Parathyroid adenoma (tissue), 2 donors: Measurements from ENCODE around the gene FREM2.

Experiments
- H2AFZ ChIP-seq: fragments of 300-600 bp; sonication (generic); one replicate; pipeline ENCODE4 v1.7.0; 2017; ENCODE audit warnings: antibody characterized with exemption, mild to moderate bottlenecking
- H3K27ac ChIP-seq: fragments of 300-600 bp; sonication (generic); one replicate; pipeline ENCODE4 v1.7.0; 2017
- H3K27me3 ChIP-seq: fragments of 300-600 bp; sonication (generic); one replicate; pipeline ENCODE4 v1.7.0; 2017; ENCODE audit warnings: low read length; ENCODE audit not compliant: control insufficient read depth, insufficient read depth
- H3K36me3 ChIP-seq: fragments of 300-600 bp; sonication (generic); one replicate; pipeline ENCODE4 v1.7.0; 2017; ENCODE audit warnings: low read length; ENCODE audit not compliant: control insufficient read depth, insufficient read depth
- H3K4me1 ChIP-seq: fragments of 300-600 bp; sonication (generic); one replicate; pipeline ENCODE4 v1.7.0; 2017; ENCODE audit warnings: control low read depth
- H3K4me2 ChIP-seq: fragments of 300-600 bp; sonication (generic); one replicate; pipeline ENCODE4 v1.7.0; 2017; ENCODE audit warnings: low read length
- H3K4me3 ChIP-seq: fragments of 300-600 bp; sonication (generic); one replicate; pipeline ENCODE4 v1.7.0; 2017; ENCODE audit warnings: low read depth, low read length
- H3K79me2 ChIP-seq: fragments of 300-600 bp; sonication (generic); one replicate; pipeline ENCODE4 v1.7.0; 2017; ENCODE audit warnings: control low read depth
- H3K9ac ChIP-seq: fragments of 300-600 bp; sonication (generic); one replicate; pipeline ENCODE4 v1.7.0; 2017; ENCODE audit warnings: mild to moderate bottlenecking
- H3K9me3 ChIP-seq: fragments of 300-600 bp; sonication (generic); one replicate; pipeline ENCODE4 v1.7.0; 2017; ENCODE audit warnings: low read length; ENCODE audit not compliant: control insufficient read depth
- TF ChIP-seq, protein P1 (sequence below): fragments of 300-600 bp; sonication (generic); IDR thresholded peaks from one replicate; pipeline ENCODE4 v1.7.0; 2017; ENCODE audit warnings: antibody characterized with exemption, mild to moderate bottlenecking
- donor health status: primary hyperparathyroidism.

The FREM2 gene

DNA sequence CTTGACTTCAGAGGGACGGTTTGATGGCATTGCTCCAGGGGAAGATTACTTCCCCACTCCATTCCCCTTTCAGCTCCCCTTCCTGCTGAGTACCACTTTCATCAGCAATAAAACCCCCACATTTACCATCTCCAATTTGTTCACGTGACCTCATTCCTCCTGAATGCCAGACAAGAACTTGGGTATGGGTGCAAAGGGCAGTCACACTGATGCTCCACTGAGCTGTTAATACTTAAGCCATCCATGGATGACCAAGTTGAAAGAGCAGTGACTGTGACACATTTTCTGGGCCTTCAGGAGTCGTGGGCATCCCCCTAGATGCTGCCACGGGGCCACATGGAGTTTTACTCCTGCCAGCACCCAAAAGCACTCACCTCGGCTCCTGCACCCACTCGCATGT is 210.6 kb downstream of the FREM2 start:
- no peaks in the 10 kb centered on the region for H3K27me3 ChIP-seq
- H3K4me3 ChIP-seq: no peak overlapping the region
- TF ChIP-seq, protein P1, sequence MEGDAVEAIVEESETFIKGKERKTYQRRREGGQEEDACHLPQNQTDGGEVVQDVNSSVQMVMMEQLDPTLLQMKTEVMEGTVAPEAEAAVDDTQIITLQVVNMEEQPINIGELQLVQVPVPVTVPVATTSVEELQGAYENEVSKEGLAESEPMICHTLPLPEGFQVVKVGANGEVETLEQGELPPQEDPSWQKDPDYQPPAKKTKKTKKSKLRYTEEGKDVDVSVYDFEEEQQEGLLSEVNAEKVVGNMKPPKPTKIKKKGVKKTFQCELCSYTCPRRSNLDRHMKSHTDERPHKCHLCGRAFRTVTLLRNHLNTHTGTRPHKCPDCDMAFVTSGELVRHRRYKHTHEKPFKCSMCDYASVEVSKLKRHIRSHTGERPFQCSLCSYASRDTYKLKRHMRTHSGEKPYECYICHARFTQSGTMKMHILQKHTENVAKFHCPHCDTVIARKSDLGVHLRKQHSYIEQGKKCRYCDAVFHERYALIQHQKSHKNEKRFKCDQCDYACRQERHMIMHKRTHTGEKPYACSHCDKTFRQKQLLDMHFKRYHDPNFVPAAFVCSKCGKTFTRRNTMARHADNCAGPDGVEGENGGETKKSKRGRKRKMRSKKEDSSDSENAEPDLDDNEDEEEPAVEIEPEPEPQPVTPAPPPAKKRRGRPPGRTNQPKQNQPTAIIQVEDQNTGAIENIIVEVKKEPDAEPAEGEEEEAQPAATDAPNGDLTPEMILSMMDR: no peak
- H3K4me1 ChIP-seq: no peaks in the 10 kb centered on the region
- H3K9me3 ChIP-seq: no peaks in the 10 kb centered on the region
- no peak overlapping the region for H2AFZ ChIP-seq
- no peak overlapping the region for H3K27ac ChIP-seq
- H3K4me2 ChIP-seq: no peak overlapping the region
- H3K9ac ChIP-seq: no peak overlapping the region
- H3K36me3 ChIP-seq: no peaks in the 10 kb centered on the region
- H3K79me2 ChIP-seq: no peaks in the 10 kb centered on the region

DNA sequence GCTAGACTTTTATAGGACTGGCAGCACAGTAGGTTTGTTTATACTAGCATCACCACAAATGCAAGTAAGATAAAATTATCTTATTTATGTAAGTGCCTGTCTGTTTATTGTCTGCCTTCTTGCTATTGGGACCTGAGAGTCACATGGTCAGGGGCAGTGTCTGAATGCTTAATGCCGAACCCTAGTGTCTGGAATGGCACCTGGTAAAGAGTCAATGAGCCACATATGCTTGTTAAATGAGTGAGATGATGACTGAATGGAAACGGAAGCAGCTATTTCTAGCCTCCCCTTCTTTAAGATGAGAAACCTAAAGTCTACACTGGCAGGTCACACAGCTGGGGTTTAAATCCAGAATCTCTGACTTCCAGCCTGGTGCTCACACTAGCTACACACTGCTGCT is 211.6 kb downstream of the FREM2 start:
- no peaks in the 10 kb centered on the region for H3K36me3 ChIP-seq
- no peaks in the 10 kb centered on the region for H3K4me1 ChIP-seq

DNA sequence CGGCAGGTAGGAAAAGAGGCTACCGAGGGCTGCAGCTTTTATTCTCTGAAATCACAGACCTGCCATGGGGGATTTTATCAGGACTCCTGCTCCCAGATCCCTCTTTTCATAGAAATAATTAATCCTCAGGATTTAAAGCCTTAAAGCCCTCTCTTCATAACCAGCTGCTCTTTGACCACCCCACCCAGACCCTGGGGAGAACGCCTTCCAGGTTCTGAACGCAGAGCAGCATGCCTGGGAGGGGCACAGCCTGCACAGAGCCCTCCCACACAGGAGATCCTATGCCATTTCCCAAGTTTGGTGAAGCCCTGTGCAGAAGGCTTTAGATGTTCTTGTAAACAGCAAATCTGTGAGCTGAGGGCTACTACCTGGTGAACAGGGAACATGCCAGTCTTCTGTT is 212.7 kb downstream of the FREM2 start:
- Histone ChIP-seq H3K4me1 (no peaks in the 10 kb centered on the region), H3K27ac (no peak overlapping the region), H3K79me2 (no peaks in the 10 kb centered on the region), H3K4me2 (no peak overlapping the region), H3K36me3 (no peaks in the 10 kb centered on the region), H3K9me3 (no peaks in the 10 kb centered on the region), H3K4me3 (no peak overlapping the region), H3K27me3 (no peaks in the 10 kb centered on the region), H2AFZ (no peak overlapping the region), H3K9ac (no peak overlapping the region)
- TF ChIP-seq, protein P1: no peak

More for the DNA sequence above, 211.6 kb downstream of the FREM2 start:
- H3K4me2 ChIP-seq: no peak overlapping the region
- TF ChIP-seq, protein P1: no peak
- H3K9me3 ChIP-seq: no peaks in the 10 kb centered on the region
- no peak overlapping the region for H3K27ac ChIP-seq
- no peak overlapping the region for H3K9ac ChIP-seq
- no peaks in the 10 kb centered on the region for H3K27me3 ChIP-seq
- no peak overlapping the region for H2AFZ ChIP-seq
- H3K4me3 ChIP-seq: no peak overlapping the region
- H3K79me2 ChIP-seq: no peaks in the 10 kb centered on the region

DNA sequence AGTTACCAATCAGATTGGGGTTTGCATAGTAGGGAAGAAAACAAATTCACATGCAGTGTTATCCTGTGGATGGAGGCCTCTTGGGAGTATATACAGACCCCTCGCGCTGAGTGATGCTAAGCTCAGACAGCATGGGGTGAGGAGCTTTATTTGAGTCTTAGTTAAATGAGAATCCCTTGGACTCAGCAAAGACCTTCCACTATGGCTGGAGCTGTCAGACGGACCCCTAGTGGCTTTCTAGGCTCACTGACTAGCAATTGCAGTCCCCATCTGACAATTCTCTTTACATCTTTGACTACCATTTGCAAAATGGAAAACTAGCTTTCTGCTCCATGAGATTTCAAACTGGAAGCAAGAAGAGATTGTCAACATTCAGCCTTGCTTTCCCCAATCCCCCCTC is 213.3 kb downstream of the FREM2 start:
- no peak overlapping the region for H3K4me2 ChIP-seq
- no peaks in the 10 kb centered on the region for H3K4me1 ChIP-seq
- H3K9me3 ChIP-seq: no peaks in the 10 kb centered on the region
- no peak overlapping the region for H3K27ac ChIP-seq
- H3K36me3 ChIP-seq: no peaks in the 10 kb centered on the region
- H3K9ac ChIP-seq: no peak overlapping the region
- H3K4me3 ChIP-seq: no peak overlapping the region
- no peaks in the 10 kb centered on the region for H3K79me2 ChIP-seq
- no peaks in the 10 kb centered on the region for H3K27me3 ChIP-seq
- H2AFZ ChIP-seq: no peak overlapping the region
- TF ChIP-seq, protein P1: no peak

DNA sequence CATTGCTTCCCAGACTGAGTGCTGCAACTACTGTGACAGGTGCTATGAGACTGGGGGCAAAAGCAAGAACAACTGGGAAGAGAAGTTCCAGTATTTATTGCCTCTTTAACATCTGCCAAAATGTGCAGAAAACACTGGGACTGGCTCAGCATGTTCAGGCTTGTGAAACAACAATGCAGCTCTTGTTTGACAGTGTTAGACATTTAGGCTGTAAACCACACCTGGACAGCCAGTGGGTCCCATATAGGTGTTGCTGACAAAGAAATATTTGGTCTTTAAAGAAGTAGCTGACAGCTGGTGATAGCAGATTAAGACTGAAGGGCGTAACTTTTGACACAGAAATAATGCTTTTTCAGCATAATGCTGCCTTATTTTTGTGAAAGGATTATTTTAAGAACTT is 215.7 kb downstream of the FREM2 start:
- no peak overlapping the region for H3K27ac ChIP-seq
- no peaks in the 10 kb centered on the region for H3K27me3 ChIP-seq
- TF ChIP-seq, protein P1: no peak
- no peak overlapping the region for H2AFZ ChIP-seq
- no peak overlapping the region for H3K4me2 ChIP-seq
- no peak overlapping the region for H3K9ac ChIP-seq
- no peaks in the 10 kb centered on the region for H3K36me3 ChIP-seq
- H3K79me2 ChIP-seq: no peaks in the 10 kb centered on the region
- H3K4me1 ChIP-seq: no peaks in the 10 kb centered on the region
- no peaks in the 10 kb centered on the region for H3K9me3 ChIP-seq
- H3K4me3 ChIP-seq: no peak overlapping the region
